GM12873 (cell line): ENCODE measurements around the gene NDUFS1.

Experiments used
- CTCF ChIP-seq: IDR thresholded peaks from 2 replicates; pipeline ENCODE4 v1.5.1; 2012; ENCODE audit warnings: low read depth, mild to moderate bottlenecking, moderate library complexity, low read length, control low read depth; ENCODE audit not compliant: insufficient read depth; ENCODE audit errors: missing control alignments

The NDUFS1 gene

DNA sequence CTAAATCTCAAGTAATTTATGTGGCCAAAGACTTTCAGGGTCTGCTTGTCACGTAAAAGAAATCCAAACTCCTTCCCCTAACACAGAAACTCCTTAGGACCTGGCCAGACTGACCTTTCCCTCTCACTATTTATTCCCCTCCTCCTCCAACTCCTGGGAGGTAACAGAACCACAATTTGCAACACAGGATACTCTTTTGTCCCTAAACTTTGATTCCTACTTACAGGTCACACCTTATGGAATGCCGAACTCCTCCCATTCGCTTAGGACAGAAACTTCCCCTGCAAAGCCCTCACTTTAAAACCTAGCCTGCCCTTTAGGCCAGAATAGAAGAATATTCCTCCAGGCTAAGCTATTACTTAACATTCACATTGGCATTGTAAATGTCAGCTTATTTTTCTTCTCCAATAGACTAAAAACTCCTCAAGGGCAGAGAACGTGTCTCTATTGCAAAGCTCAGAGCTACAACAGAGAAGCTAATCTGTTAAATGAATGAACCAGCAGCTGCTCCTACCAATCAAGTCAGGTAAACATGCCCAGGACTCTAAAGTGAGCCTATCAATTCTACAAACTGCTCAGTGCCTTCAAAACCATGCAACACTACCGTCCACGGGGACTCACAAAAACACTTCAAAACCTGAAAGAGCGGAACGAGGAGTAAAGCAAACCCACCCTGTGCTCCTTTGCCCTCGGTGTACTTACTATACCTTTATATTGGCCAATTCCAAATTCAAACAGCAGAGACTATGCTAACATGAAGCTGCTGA is 79.4 kb downstream of the NDUFS1 start:
- TF ChIP-seq CTCF = no peak

- no peak for TF ChIP-seq CTCF
These were observed 84.1 kb downstream of the NDUFS1 start for GRCh38 chr2:206075113-206075512.

DNA sequence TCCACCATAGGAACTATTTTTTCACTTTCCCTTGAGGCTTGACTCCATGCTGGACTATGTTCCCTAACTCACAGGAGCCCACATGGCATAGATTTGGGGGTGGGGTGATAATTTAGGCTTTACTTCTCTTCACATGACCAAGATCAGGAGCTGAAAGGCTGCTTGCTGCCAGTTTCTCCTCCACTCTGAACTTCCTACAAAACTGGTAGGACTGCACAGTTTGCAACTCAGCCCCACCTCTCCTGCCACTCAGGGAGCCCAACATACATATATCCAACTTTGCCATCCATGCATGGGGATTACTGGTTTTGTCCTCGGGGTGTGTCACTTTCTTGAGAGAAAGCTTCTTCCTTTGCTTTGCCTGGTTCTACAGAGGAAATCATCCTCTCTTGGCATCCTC is 87.4 kb downstream of the NDUFS1 start:
- TF ChIP-seq CTCF = no peak

GRCh38 chr2:206069417-206069816 is 89.8 kb downstream of the NDUFS1 start:
- no peak for TF ChIP-seq CTCF

DNA sequence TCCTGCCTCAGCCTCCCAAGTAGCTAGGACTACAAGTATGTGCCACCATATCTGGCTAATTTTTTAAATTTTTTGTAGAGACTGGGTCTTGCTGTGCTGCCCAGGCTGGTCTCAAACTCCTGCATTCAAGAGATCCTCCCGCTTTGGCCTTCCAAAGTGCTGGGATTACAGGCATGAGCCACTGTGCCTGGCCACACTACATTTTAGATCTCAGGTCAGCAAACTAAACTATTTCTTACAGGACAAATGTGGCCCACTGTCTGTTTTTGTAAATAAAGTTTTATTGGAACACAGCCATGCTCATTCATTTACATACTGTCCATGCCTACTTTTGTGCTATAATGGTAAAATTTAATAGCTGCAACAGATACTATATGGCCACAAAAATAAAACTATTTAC is 91.0 kb downstream of the NDUFS1 start:
- no peak for TF ChIP-seq CTCF
